H1 (cell line): ENCODE results near the gene THAP5. TPM values are rescaled to one million over a fixed set of nuclear protein-coding genes. Genes with fewer than 3 reads are reported as not detected.

Experiments
- CTCF ChIA-PET: fragments of 300-600 bp; sonication (Branson Sonifier 250); formaldehyde crosslinking; loops from one replicate; lab custom pipeline; 2021; ENCODE audit not compliant: partially characterized antibody; lab: Charles Lee
- POLR2A ChIA-PET: fragments of 300-600 bp; sonication (Branson Sonifier 250); formaldehyde crosslinking; loops from one replicate; lab custom pipeline; 2021; ENCODE audit warnings: inconsistent platforms; ENCODE audit not compliant: partially characterized antibody; lab: Charles Lee
- DNase-seq, 2 experiments: peaks; one replicate each; pipeline versions ENCODE4 v3.0.0 to v3.0.0-alpha.2; 2010 to 2022; ENCODE audit warnings: low spot score in 2 of 2, low read depth in 1 of 2, mixed read lengths in 1 of 2
- FAIRE-seq: peaks from 2 replicates; lab custom pipeline; 2011; peaks lifted over from hg19 to GRCh38; lab: Jason Lieb, UNC
- H2AFZ ChIP-seq: 2 replicates; pipeline ENCODE4 v1.8.1; 2012; ENCODE audit warnings: low read length, inconsistent platforms
- H2AK5ac ChIP-seq: 2 replicates; pipeline ENCODE4 v1.6.1; 2013; ENCODE audit warnings: low read depth, low read length
- H2BK120ac ChIP-seq: replicated peaks from 2 replicates; pipeline ENCODE3; 2013; ENCODE audit warnings: low read depth, low read length, inconsistent platforms
- H2BK12ac ChIP-seq: 2 replicates; pipeline ENCODE4 v1.6.1; 2013; ENCODE audit warnings: low read depth, low read length
- H2BK15ac ChIP-seq: 2 replicates; pipeline ENCODE4 v1.6.1; 2013; ENCODE audit warnings: low read length
- H2BK20ac ChIP-seq: 2 replicates; pipeline ENCODE4 v1.6.1; 2013; ENCODE audit warnings: low read length
- H2BK5ac ChIP-seq: 2 replicates; pipeline ENCODE4 v1.6.1; 2013; ENCODE audit warnings: low read depth, low read length
- H3K14ac ChIP-seq: 2 replicates; pipeline ENCODE4 v1.6.1; 2013; ENCODE audit warnings: inconsistent platforms; ENCODE audit not compliant: insufficient read length
- H3K18ac ChIP-seq: 2 replicates; pipeline ENCODE4 v1.6.1; 2013; ENCODE audit warnings: low read length; ENCODE audit errors: extremely low read depth
- H3K23ac ChIP-seq: 2 replicates; pipeline ENCODE4 v1.6.1; 2013; ENCODE audit warnings: inconsistent platforms; ENCODE audit not compliant: insufficient read length
- H3K23me2 ChIP-seq: 2 replicates; pipeline ENCODE4 v1.6.1; 2013; ENCODE audit warnings: low read depth, low read length
- H3K27ac ChIP-seq: 2 replicates; pipeline ENCODE4 v1.6.1; 2011; ENCODE audit warnings: low read depth, low read length, inconsistent platforms
- H3K27me3 ChIP-seq, 4 experiments: replicated peaks in 1 of 4; 1 replicate in 1 of 4; 2 replicates in 3 of 4; pipeline versions ENCODE4 v1.6.1 to v1.8.1; 2011 to 2013; ENCODE audit warnings: low read length in 3 of 4, mild to moderate bottlenecking in 3 of 4, inconsistent platforms in 2 of 4, mixed read lengths in 2 of 4, moderate library complexity in 1 of 4; ENCODE audit not compliant: control insufficient read depth in 3 of 4, insufficient read depth in 3 of 4; ENCODE audit errors: extremely low read depth in 1 of 4
- H3K36me3 ChIP-seq, 4 experiments: 2 replicates each; pipeline versions ENCODE4 v1.6.1 to v1.8.1; 2011 to 2013; ENCODE audit warnings: mild to moderate bottlenecking in 4 of 4, low read length in 3 of 4, moderate library complexity in 2 of 4, control low read depth in 1 of 4, inconsistent platforms in 1 of 4; ENCODE audit not compliant: insufficient read depth in 4 of 4, control insufficient read depth in 2 of 4
- H3K4ac ChIP-seq: replicated peaks from 2 replicates; pipeline ENCODE3; 2013; ENCODE audit warnings: low read length, low read depth, mixed read lengths, inconsistent platforms; ENCODE audit not compliant: insufficient read length
- H3K4me1 ChIP-seq, 4 experiments: replicated peaks in 1 of 4; 1 replicate in 1 of 4; 2 replicates in 3 of 4; pipeline versions ENCODE4 v1.6.1 to v1.8.1; 2011 to 2013; ENCODE audit warnings: low read length in 3 of 4, inconsistent platforms in 2 of 4, mixed read lengths in 1 of 4; ENCODE audit not compliant: insufficient read depth in 4 of 4, control insufficient read depth in 3 of 4
- H3K4me2 ChIP-seq, 2 experiments: 2 replicates each; pipeline versions ENCODE4 v1.6.1 to v1.8.1; 2011 to 2013; ENCODE audit warnings: low read depth in 2 of 2, low read length in 2 of 2, control low read depth in 1 of 2, inconsistent platforms in 1 of 2, mild to moderate bottlenecking in 1 of 2; ENCODE audit not compliant: insufficient read depth in 1 of 2
- H3K4me3 ChIP-seq, 4 experiments: fragments of 200-600, 300-600 bp in 1 of 4; sonication (generic), shearing (Covaris generic), sonication (Bioruptor Twin) in 1 of 4; 2 replicates each; pipeline versions ENCODE4 v1.5.1 to v1.8.1; 2011 to 2016; ENCODE audit warnings: low read length in 4 of 4, low read depth in 3 of 4, control low read depth in 2 of 4, inconsistent platforms in 2 of 4, mild to moderate bottlenecking in 2 of 4, mixed read lengths in 1 of 4, moderate library complexity in 1 of 4; ENCODE audit not compliant: insufficient read depth in 2 of 4; ENCODE audit errors: extremely low read depth in 1 of 4
- H3K56ac ChIP-seq: replicated peaks from 2 replicates; pipeline ENCODE3; 2013; ENCODE audit warnings: low read depth, mild to moderate bottlenecking, mixed read lengths, low read length, inconsistent platforms; ENCODE audit not compliant: insufficient read length
- H3K79me1 ChIP-seq: 2 replicates; pipeline ENCODE4 v1.6.1; 2013; ENCODE audit warnings: low read depth, low read length, control low read depth
- H3K79me2 ChIP-seq, 2 experiments: 2 replicates each; pipeline versions ENCODE4 v1.6.1 to v1.8.1; 2012 to 2013; ENCODE audit warnings: low read length in 2 of 2, mild to moderate bottlenecking in 2 of 2, inconsistent platforms in 1 of 2; ENCODE audit not compliant: insufficient read depth in 2 of 2, control insufficient read depth in 1 of 2
- H3K9ac ChIP-seq, 4 experiments: replicated peaks in 1 of 4; 1 replicate in 1 of 4; 2 replicates in 3 of 4; pipeline versions ENCODE4 v1.6.1 to v1.8.1; 2011 to 2013; ENCODE audit warnings: low read depth in 3 of 4, low read length in 3 of 4, control low read depth in 2 of 4, mild to moderate bottlenecking in 2 of 4, moderate library complexity in 2 of 4, inconsistent platforms in 1 of 4; ENCODE audit errors: extremely low read depth in 1 of 4
- H3K9me3 ChIP-seq, 2 experiments: 2 replicates each; pipeline versions ENCODE4 v1.6.1 to v1.8.1; 2012 to 2013; ENCODE audit warnings: mild to moderate bottlenecking in 2 of 2, moderate library complexity in 2 of 2, control low read depth in 1 of 2, inconsistent platforms in 1 of 2, low read depth in 1 of 2, low read length in 1 of 2, mixed read lengths in 1 of 2; ENCODE audit not compliant: insufficient read depth in 2 of 2
- H4K20me1 ChIP-seq, 2 experiments: replicated peaks in 1 of 2; 2 replicates each; pipeline versions ENCODE3 to v1.8.1; 2011 to 2013; ENCODE audit warnings: inconsistent platforms in 2 of 2, low read length in 2 of 2, mild to moderate bottlenecking in 1 of 2; ENCODE audit not compliant: insufficient read depth in 2 of 2, control insufficient read depth in 1 of 2
- H4K5ac ChIP-seq: 2 replicates; pipeline ENCODE4 v1.6.1; 2013; ENCODE audit warnings: low read length, low read depth, mixed read lengths, inconsistent platforms; ENCODE audit not compliant: insufficient read length
- H4K8ac ChIP-seq: 2 replicates; pipeline ENCODE4 v1.8.0; 2013; ENCODE audit warnings: mild to moderate bottlenecking, moderate library complexity, low read length, inconsistent platforms; ENCODE audit not compliant: insufficient read depth; ENCODE audit errors: extremely low read depth
- H4K91ac ChIP-seq: replicated peaks from 2 replicates; pipeline ENCODE3; 2013; ENCODE audit warnings: low read length, mixed read lengths, inconsistent platforms; ENCODE audit not compliant: insufficient read length
- CBX8 ChIP-seq: fragments of 300-800, 300-1000 bp; sonication (generic); IDR thresholded peaks from 2 replicates; pipeline ENCODE4 v1.7.1; 2016; ENCODE audit warnings: low read depth, low read length, borderline replicate concordance
- CEBPB ChIP-seq: IDR thresholded peaks from 2 replicates; pipeline ENCODE4 v1.6.1; 2012; ENCODE audit warnings: low read depth, low read length
- CHD1 ChIP-seq: IDR thresholded peaks from 2 replicates; pipeline ENCODE4 v1.6.1; 2012; ENCODE audit warnings: low read depth, low read length, improper control_type of control experiment
- RAD21 ChIP-seq, 2 experiments: IDR thresholded peaks in 1 of 2; conservative IDR thresholded peaks in 1 of 2; 2 replicates each; pipeline ENCODE4 v1.6.1; 2011; ENCODE audit warnings: low read depth in 2 of 2, low read length in 2 of 2, improper control_type of control experiment in 1 of 2, inconsistent platforms in 1 of 2, mild to moderate bottlenecking in 1 of 2, moderate library complexity in 1 of 2
- RNF2 ChIP-seq: fragments of 200-900, 300-1000 bp; sonication (generic); IDR thresholded peaks from 2 replicates; pipeline ENCODE4 v1.7.1; 2016; ENCODE audit warnings: borderline replicate concordance, low read depth, mild to moderate bottlenecking, antibody characterized with exemption, low read length; ENCODE audit not compliant: poor library complexity, severe bottlenecking; ENCODE audit errors: missing control alignments
- TBP ChIP-seq: IDR thresholded peaks from 2 replicates; pipeline ENCODE4 v1.6.1; 2011; ENCODE audit warnings: low read depth, low read length, improper control_type of control experiment
- WGBS, 2 experiments: shearing (Covaris generic) in 1 of 2; methylation state at CpG; one replicate each; pipeline versions ENCODE4 v1.1.6 to v1.1.7; 2013 to 2015; ENCODE audit warnings: low lambda C conversion rate in 2 of 2, mixed read lengths in 2 of 2, inconsistent platforms in 1 of 2, low coverage in 1 of 2, missing lambda C conversion rate in 1 of 2; ENCODE audit not compliant: insufficient replicate concordance in 2 of 2, insufficient coverage in 1 of 2, insufficient read length in 1 of 2; ENCODE audit errors: extremely low coverage in 1 of 2, missing lambda C conversion rate in 1 of 2; 5-methylcytosine and 5-hydroxymethylcytosine counted together
- polyA plus RNA-seq, 7 experiments: library from polyadenylated mRNA; depleted of rRNA in 3 of 7; stranded (reverse) in 5 of 7; unstranded in 2 of 7; fragments of >200 nt in 5 of 7; fragments of 200-250 nt in 2 of 7; gene quantifications; 1 replicate in 5 of 7; 2 replicates in 1 of 7; 4 replicates in 1 of 7; pipeline versions ENCODE4 v1.2.1 to v1.2.3, GENCODE V29; 2011 to 2013; ENCODE audit warnings: missing spikeins in 2 of 7, mixed read lengths in 2 of 7
- total RNA-seq: library from RNA; stranded (reverse); fragmentation: NEBNext Ultra II Directional; extraction: Animal tissue kit (Norgen Biotek cat#: 25700); gene quantifications from 2 replicates; pipeline ENCODE4 v1.2.1, GENCODE V29; 2021
- TF ChIP-seq, protein P1 (sequence below), 3 experiments: IDR thresholded peaks; 1 replicate in 2 of 3; 2 replicates in 1 of 3; pipeline versions ENCODE4 v1.5.1 to v1.6.1; 2011; ENCODE audit warnings: low read length in 3 of 3, mild to moderate bottlenecking in 3 of 3, inconsistent platforms in 2 of 3, low read depth in 1 of 3, moderate library complexity in 1 of 3; ENCODE audit not compliant: insufficient read depth in 1 of 3; ENCODE audit errors: control extremely low read depth in 1 of 3

Gene THAP5
- total and polyA plus RNA-seq, 2 of the 8 experiments (the other 6 are each of a cell fraction or from before 2014, with no cell fraction given): 3.9 to 24.2 TPM

DNA sequence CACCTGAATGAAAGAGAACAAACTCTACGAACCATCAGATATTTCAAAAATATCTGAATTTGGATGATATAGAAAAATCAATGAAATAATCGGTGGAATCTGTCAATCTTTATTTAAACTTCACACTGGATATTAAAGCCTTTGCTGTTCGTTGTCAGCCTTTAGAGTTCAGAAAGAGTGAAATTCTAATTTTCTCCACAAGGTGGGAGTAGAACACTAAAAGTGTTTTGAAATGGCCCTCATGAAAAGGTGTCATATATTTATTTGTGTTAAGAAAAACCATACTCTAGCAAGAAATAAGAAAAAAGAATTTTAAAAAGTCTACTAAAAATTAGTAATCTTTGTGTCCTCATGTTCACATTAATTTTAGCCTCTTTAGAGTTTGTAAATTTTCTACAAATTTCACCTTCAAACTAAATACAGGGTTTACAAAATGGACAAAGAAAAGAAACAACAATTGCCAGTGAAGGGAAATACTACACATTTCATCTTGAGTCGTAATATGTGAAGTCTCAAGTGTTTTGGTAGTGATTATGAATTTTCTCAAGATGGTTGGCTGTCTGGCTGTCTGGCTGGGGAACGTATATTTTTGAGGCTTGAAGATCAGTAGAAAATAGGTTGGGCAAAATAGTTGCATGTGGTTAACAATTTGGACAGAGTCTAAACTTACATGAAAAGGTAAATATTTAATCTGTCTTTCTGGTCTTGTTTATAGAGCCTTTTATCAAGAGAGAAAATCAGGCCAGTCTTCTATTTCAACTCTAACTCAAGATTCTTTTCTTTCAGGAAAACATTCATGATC, 43.8 kb upstream of the THAP5 start:
- WGBS, 2 experiments: 44% methylated on average over 5 of the region's 5 CpGs; no CpG with 5 or more reads in 1 of the 2 experiments
- CTCF ChIA-PET: interaction anchor here (0.7 to 1.9 kb wide), 12 partner anchors 8 to 359 kb away, joined by 3 to 9 read pairs (median 3); no protein-coding TSS in a partner anchor

More for the DNA sequence above, 43.8 kb upstream of the THAP5 start:
- TF ChIP-seq RNF2 (no peak), CBX8 (no peak), RAD21 (IDR thresholded peaks at IDR 0.05 in 1 of 2, conservative IDR thresholded peaks at IDR 0.05 in 1 of 2; ENCODE audit: low read depth in 2 of 2, low read length in 2 of 2) (peak; percentile 69 to 74), CEBPB (no peak), CHD1 (no peak), TBP (no peak)
- TF ChIP-seq, protein P1, sequence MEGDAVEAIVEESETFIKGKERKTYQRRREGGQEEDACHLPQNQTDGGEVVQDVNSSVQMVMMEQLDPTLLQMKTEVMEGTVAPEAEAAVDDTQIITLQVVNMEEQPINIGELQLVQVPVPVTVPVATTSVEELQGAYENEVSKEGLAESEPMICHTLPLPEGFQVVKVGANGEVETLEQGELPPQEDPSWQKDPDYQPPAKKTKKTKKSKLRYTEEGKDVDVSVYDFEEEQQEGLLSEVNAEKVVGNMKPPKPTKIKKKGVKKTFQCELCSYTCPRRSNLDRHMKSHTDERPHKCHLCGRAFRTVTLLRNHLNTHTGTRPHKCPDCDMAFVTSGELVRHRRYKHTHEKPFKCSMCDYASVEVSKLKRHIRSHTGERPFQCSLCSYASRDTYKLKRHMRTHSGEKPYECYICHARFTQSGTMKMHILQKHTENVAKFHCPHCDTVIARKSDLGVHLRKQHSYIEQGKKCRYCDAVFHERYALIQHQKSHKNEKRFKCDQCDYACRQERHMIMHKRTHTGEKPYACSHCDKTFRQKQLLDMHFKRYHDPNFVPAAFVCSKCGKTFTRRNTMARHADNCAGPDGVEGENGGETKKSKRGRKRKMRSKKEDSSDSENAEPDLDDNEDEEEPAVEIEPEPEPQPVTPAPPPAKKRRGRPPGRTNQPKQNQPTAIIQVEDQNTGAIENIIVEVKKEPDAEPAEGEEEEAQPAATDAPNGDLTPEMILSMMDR (IDR thresholded peaks at IDR 0.05; ENCODE audit: control extremely low read depth in 1 of 3, insufficient read depth in 1 of 3, low read depth in 1 of 3, low read length in 3 of 3): peak in 2 of 3 experiments; percentile 24 to 49; a peak in 2 of 4 replicates
- H3K23me2 ChIP-seq: no peaks in the 10 kb centered on the region; the same call in 1 of the 2 replicates
- DNase-seq: no peak
- no peak overlapping the region for H2BK15ac ChIP-seq
- H3K23ac ChIP-seq: no peak overlapping the region
- no peaks in the 10 kb centered on the region for H3K9me3 ChIP-seq
- no peak overlapping the region for H4K5ac ChIP-seq
- H3K9ac ChIP-seq: no peak overlapping the region
- no peak overlapping the region for H3K27ac ChIP-seq
- no peak overlapping the region for H3K56ac ChIP-seq
- H4K8ac ChIP-seq: no peak overlapping the region
- H3K4me1 ChIP-seq: peaks cover 3 to 9% (median 4%) of the 10 kb centered on the region in 4 experiments; a peak in 5 of 7 replicates
- no peaks in the 10 kb centered on the region for H3K79me1 ChIP-seq
- no peak overlapping the region for H2BK120ac ChIP-seq
- no peak overlapping the region for H3K4me3 ChIP-seq
- no peaks in the 10 kb centered on the region for H4K20me1 ChIP-seq
- H2BK12ac ChIP-seq: no peak overlapping the region
- no peaks in the 10 kb centered on the region for H3K36me3 ChIP-seq
- no peaks in the 10 kb centered on the region for H3K27me3 ChIP-seq
- no peak overlapping the region for H2AK5ac ChIP-seq
- H3K79me2 ChIP-seq: no peaks in the 10 kb centered on the region
- H3K4ac ChIP-seq: no peak overlapping the region
- H3K18ac ChIP-seq: no peak overlapping the region
- peak; percentile 60 for FAIRE-seq
- no peak overlapping the region for H3K4me2 ChIP-seq
- H3K14ac ChIP-seq: no peak overlapping the region
- no peak overlapping the region for H4K91ac ChIP-seq
- H2AFZ ChIP-seq: 0 out of 2 replicates have a peak overlapping the region, but pooled peaks have one; percentile 48
- POLR2A ChIA-PET: no interaction called here
- H2BK5ac ChIP-seq: no peak overlapping the region
- no peak overlapping the region for H2BK20ac ChIP-seq
